T-cell (primary cell): ENCODE data around the gene TF. TPM values are rescaled to one million over a fixed set of nuclear protein-coding genes. Genes with fewer than 3 reads are reported as not detected.

Experiments used
- ATAC-seq, 4 experiments: fragments of 200-7000 bp in 3 of 4; fragments of 150-1000 bp in 1 of 4; cut with Tn5 transposase; replicated peaks in 1 of 4; 1 replicate in 3 of 4; 2 replicates in 1 of 4; pipeline ENCODE4 v1.10.0; 2021; ENCODE audit warnings: moderate library complexity in 3 of 4, mild to moderate bottlenecking in 2 of 4, moderate number of reproducible peaks in 1 of 4
- CTCF ChIA-PET, 2 donors: fragments of 300-600 bp; sonication (Branson Sonifier 250); formaldehyde crosslinking; loops; one replicate each; lab custom pipeline; 2022; ENCODE audit warnings: antibody characterized with exemption in 2 of 2; lab: Charles Lee
- POLR2A ChIA-PET, 2 donors: fragments of 300-600 bp; sonication (Branson Sonifier 250); formaldehyde crosslinking; loops; one replicate each; lab custom pipeline; 2022; ENCODE audit warnings: antibody characterized with exemption in 2 of 2; lab: Charles Lee
- DNase-seq, 35 experiments: peaks; one replicate each; pipeline versions ENCODE4 v3.0.0 to v3.0.0-alpha.2; 2013 to 2023
- H3K27ac ChIP-seq: one replicate; pipeline ENCODE4 v1.5.1; 2013; ENCODE audit warnings: low read length
- H3K27me3 ChIP-seq, 2 experiments: replicated peaks in 1 of 2; 1 replicate in 1 of 2; 2 replicates in 1 of 2; pipeline versions ENCODE4 v1.6.1 to v1.7.0; 2013; ENCODE audit warnings: low read length in 1 of 2, mixed read lengths in 1 of 2; ENCODE audit not compliant: control insufficient read depth in 2 of 2, insufficient read depth in 2 of 2; ENCODE audit errors: extremely low read depth in 1 of 2
- H3K36me3 ChIP-seq, 2 donors: 1 replicate in 1 of 2; 2 replicates in 1 of 2; pipeline versions ENCODE4 v1.6.1 to v1.7.0; 2013; ENCODE audit warnings: low read length in 1 of 2; ENCODE audit not compliant: control insufficient read depth in 2 of 2, insufficient read depth in 1 of 2; ENCODE audit errors: extremely low read depth in 1 of 2
- H3K4me1 ChIP-seq, 2 experiments: 1 replicate in 1 of 2; 2 replicates in 1 of 2; pipeline versions ENCODE4 v1.6.1 to v1.7.0; 2013; ENCODE audit warnings: low read length in 2 of 2, mixed read lengths in 1 of 2; ENCODE audit not compliant: insufficient read depth in 2 of 2, control insufficient read depth in 1 of 2; ENCODE audit errors: extremely low read depth in 1 of 2
- H3K4me3 ChIP-seq, 2 donors: 1 replicate in 1 of 2; 2 replicates in 1 of 2; pipeline versions ENCODE4 v1.5.1 to v1.7.0; 2013; ENCODE audit warnings: mild to moderate bottlenecking in 2 of 2, low read length in 1 of 2, moderate library complexity in 1 of 2; ENCODE audit not compliant: control insufficient read depth in 1 of 2; ENCODE audit errors: extremely low read depth in 1 of 2
- H3K9me3 ChIP-seq: 2 replicates; pipeline ENCODE4 v1.7.0; 2013
- H3K27ac Mint-ChIP-seq, 2 donors: one replicate each; pipeline ENCODE4 v1.8.0; 2020 to 2021; ENCODE audit warnings: mild to moderate bottlenecking in 2 of 2, mixed read lengths in 2 of 2
- H3K27me3 Mint-ChIP-seq, 2 donors: one replicate each; pipeline ENCODE4 v1.8.0; 2021 to 2022; ENCODE audit warnings: mixed read lengths in 2 of 2
- H3K36me3 Mint-ChIP-seq: one replicate; pipeline ENCODE4 v1.8.0; 2021; ENCODE audit warnings: mixed read lengths
- H3K4me1 Mint-ChIP-seq, 3 donors: one replicate each; pipeline ENCODE4 v1.8.0; 2020 to 2022; ENCODE audit warnings: mixed read lengths in 3 of 3, mild to moderate bottlenecking in 1 of 3
- H3K4me3 Mint-ChIP-seq, 3 donors: one replicate each; pipeline ENCODE4 v1.8.0; 2020 to 2022; ENCODE audit warnings: mild to moderate bottlenecking in 3 of 3, mixed read lengths in 3 of 3, moderate library complexity in 3 of 3
- H3K9me3 Mint-ChIP-seq, 3 donors: one replicate each; pipeline ENCODE4 v1.8.0; 2020 to 2022; ENCODE audit warnings: mixed read lengths in 3 of 3
- WGBS: methylation state at CpG from one replicate; pipeline ENCODE4 v1.1.5; 2013; ENCODE audit warnings: missing lambda C conversion rate; ENCODE audit not compliant: insufficient coverage; 5-methylcytosine and 5-hydroxymethylcytosine counted together
- total RNA-seq, 35 experiments: library from RNA in 6 of 35; stranded (reverse) in 6 of 35; fragments of 120-200 nt in 1 of 35; gene quantifications; one replicate each; pipeline versions ENCODE4 v1.2.1 to v1.2.4 and lab custom pipeline; 2013 to 2026

TF gene
- total RNA-seq, 5 donors from 2014 or later (not counting 1 experiment from before 2014, with no cell fraction given), result 0.65 to 15.3 (median 9.8) TPM

GRCh38 chr3:133805702-133806475 is 59.7 kb downstream of the TF start, which contains the start of gene SRPRB:
Gene SRPRB, plus strand, starts transcription at chr3:133805815. Its CDS starts 34 bp downstream, at chr3:133805849.
- ChIA-PET CTCF (interaction anchor here (0.6 to 2.6 kb wide), 3 partner anchors 12 to 346 kb away, joined by 3 to 11 read pairs (median 3); partner anchors contain the start of gene TOPBP1 (in 1 of the 2)), POLR2A (interaction anchor here (0.5 to 0.7 kb wide), 5 partner anchors 14 to 1145 kb away, joined by 3 to 5 read pairs (median 3); no protein-coding TSS in a partner anchor)
- WGBS, result 0% methylated on average over 38 of the region's 53 CpGs
- Mint-ChIP-seq H3K27me3 (no peaks in the 10 kb centered on the region), H3K9me3 (no peaks in the 10 kb centered on the region), H3K4me1 (peaks cover 22 to 44% (median 42%) of the 10 kb centered on the region in 3 donors), H3K36me3 (peaks cover 20% of the 10 kb centered on the region), H3K4me3 (peak within 1 kb of the TSS; percentile 95 to 99 (median 97)), H3K27ac (peak within 1 kb of the TSS; percentile 86 to 93)
- DNase-seq (peak; percentile 84 to 97 (median 95)), ATAC-seq (peak; percentile 97 to 99 (median 98))
- H3K4me1 ChIP-seq, result peaks cover 3 to 14% of the 10 kb centered on the region in 2 experiments
- peak within 1 kb of the TSS; percentile 70 to 94 for H3K4me3 ChIP-seq
- no peaks in the 10 kb centered on the region for H3K27me3 ChIP-seq
- H3K27ac ChIP-seq, result peak within 1 kb of the TSS; percentile 74
- H3K9me3 ChIP-seq, result no peaks in the 10 kb centered on the region
- peaks cover 3 to 29% of the 10 kb centered on the region in 2 donors for H3K36me3 ChIP-seq

GRCh38 chr3:133812872-133813271 is 66.7 kb downstream of the TF start:
- Mint-ChIP-seq H3K36me3 (peaks cover 47% of the 10 kb centered on the region), H3K4me1 (peaks cover 27 to 38% (median 27%) of the 10 kb centered on the region in 3 donors), H3K9me3 (no peaks in the 10 kb centered on the region), H3K27me3 (no peaks in the 10 kb centered on the region), H3K4me3 (no peak overlapping the region), H3K27ac (no peak overlapping the region)
- Histone ChIP-seq H3K36me3 (peaks cover 6 to 83% of the 10 kb centered on the region in 2 donors), H3K4me3 (no peak overlapping the region), H3K27ac (no peak overlapping the region), H3K27me3 (no peaks in the 10 kb centered on the region), H3K9me3 (no peaks in the 10 kb centered on the region), H3K4me1 (no peaks in the 10 kb centered on the region)
- ATAC-seq (no peak), DNase-seq (no peak)
- no CpG with 5 or more reads among the region's 1 CpG for WGBS
- ChIA-PET CTCF (no interaction called here), POLR2A (interaction anchor here in 1 of 2 donors (0.6 kb wide), 1 partner anchor 137 kb away, joined by 3 read pairs; no protein-coding TSS in a partner anchor)

- Histone ChIP-seq H3K27ac (no peak overlapping the region), H3K27me3 (no peaks in the 10 kb centered on the region), H3K36me3 (peaks cover 3 to 78% of the 10 kb centered on the region in 2 donors), H3K4me3 (no peak overlapping the region), H3K9me3 (no peaks in the 10 kb centered on the region), H3K4me1 (no peaks in the 10 kb centered on the region)
- Mint-ChIP-seq H3K36me3 (peaks cover 48% of the 10 kb centered on the region), H3K27ac (no peak overlapping the region), H3K9me3 (no peaks in the 10 kb centered on the region), H3K27me3 (no peaks in the 10 kb centered on the region), H3K4me3 (no peak overlapping the region), H3K4me1 (peaks cover 14 to 23% (median 21%) of the 10 kb centered on the region in 3 donors)
- WGBS, result no CpG with 5 or more reads among the region's 2 CpGs
- DNase-seq (no peak), ATAC-seq (no peak)
- POLR2A ChIA-PET, result no interaction called here
- CTCF ChIA-PET, result no interaction called here
These were observed 69.2 kb downstream of the TF start for GRCh38 chr3:133815386-133815785.

GRCh38 chr3:133820129-133820528 is 73.9 kb downstream of the TF start:
- H3K4me1 Mint-ChIP-seq, result peaks cover 3 to 7% (median 3%) of the 10 kb centered on the region in 3 donors
- POLR2A ChIA-PET, result interaction anchor here in 1 of 2 donors (0.5 to 0.7 kb wide), 3 partner anchors 15 to 1163 kb away, joined by 3 to 7 read pairs (median 3); partner anchors contain the start of gene SRPRB
- ATAC-seq (no peak), DNase-seq (no peak)
- no peak overlapping the region for H3K4me3 ChIP-seq
- H3K36me3 ChIP-seq, result peaks cover 20 to 80% of the 10 kb centered on the region in 2 donors
- H3K4me3 Mint-ChIP-seq, result no peak overlapping the region
- no peak overlapping the region for H3K27ac ChIP-seq
- 88% methylated on average over 2 of the region's 4 CpGs for WGBS
- H3K27me3 ChIP-seq, result no peaks in the 10 kb centered on the region
- CTCF ChIA-PET, result interaction anchor here in 1 of 2 donors (0.9 kb wide), 1 partner anchor 108 kb away, joined by 3 read pairs; no protein-coding TSS in a partner anchor
- H3K36me3 Mint-ChIP-seq, result peaks cover 63% of the 10 kb centered on the region
- no peaks in the 10 kb centered on the region for H3K27me3 Mint-ChIP-seq
- H3K27ac Mint-ChIP-seq, result no peak overlapping the region
- H3K4me1 ChIP-seq, result no peaks in the 10 kb centered on the region
- no peaks in the 10 kb centered on the region for H3K9me3 Mint-ChIP-seq
- H3K9me3 ChIP-seq, result no peaks in the 10 kb centered on the region

GRCh38 chr3:133820889-133821675 is 74.9 kb downstream of the TF start:
- H3K36me3 ChIP-seq, result peaks cover 17 to 71% of the 10 kb centered on the region in 2 donors
- H3K4me1 ChIP-seq, result no peaks in the 10 kb centered on the region
- POLR2A ChIA-PET, result interaction anchor here in 1 of 2 donors (1.1 kb wide), 1 partner anchor 15 kb away, joined by 3 read pairs; no protein-coding TSS in a partner anchor
- CTCF ChIA-PET, result interaction anchor here in 1 of 2 donors (0.7 kb wide), 1 partner anchor 421 kb away, joined by 3 read pairs; the partner anchor contains the start of gene BFSP2
- WGBS, result 100% methylated on average over 1 of the region's 3 CpGs
- no peak for DNase-seq
- H3K27me3 ChIP-seq, result no peaks in the 10 kb centered on the region
- no peak overlapping the region for H3K4me3 ChIP-seq
- H3K27ac ChIP-seq, result no peak overlapping the region
- no peak overlapping the region for H3K27ac Mint-ChIP-seq
- H3K9me3 Mint-ChIP-seq, result no peaks in the 10 kb centered on the region
- ATAC-seq, result no peak
- peaks cover 0 to 2% (median 2%) of the 10 kb centered on the region in 3 donors for H3K4me1 Mint-ChIP-seq
- no peaks in the 10 kb centered on the region for H3K9me3 ChIP-seq
- H3K4me3 Mint-ChIP-seq, result no peak overlapping the region
- no peaks in the 10 kb centered on the region for H3K27me3 Mint-ChIP-seq
- peaks cover 66% of the 10 kb centered on the region for H3K36me3 Mint-ChIP-seq
